Neural progenitor cell (in vitro differentiated cells): ENCODE data around the gene HDAC8.

ENCODE experiments used
- CTCF ChIP-seq: fragments of 200-600 bp; sonication (generic); IDR thresholded peaks from 2 replicates; pipeline ENCODE4 v1.5.1; 2017; ENCODE audit warnings: antibody characterized with exemption, mild to moderate bottlenecking
- EZH2phosphoT487 ChIP-seq: fragments of 200-600 bp; sonication (generic); IDR thresholded peaks from 2 replicates; pipeline ENCODE4 v1.6.1; 2017; ENCODE audit warnings: antibody characterized with exemption

DNA sequence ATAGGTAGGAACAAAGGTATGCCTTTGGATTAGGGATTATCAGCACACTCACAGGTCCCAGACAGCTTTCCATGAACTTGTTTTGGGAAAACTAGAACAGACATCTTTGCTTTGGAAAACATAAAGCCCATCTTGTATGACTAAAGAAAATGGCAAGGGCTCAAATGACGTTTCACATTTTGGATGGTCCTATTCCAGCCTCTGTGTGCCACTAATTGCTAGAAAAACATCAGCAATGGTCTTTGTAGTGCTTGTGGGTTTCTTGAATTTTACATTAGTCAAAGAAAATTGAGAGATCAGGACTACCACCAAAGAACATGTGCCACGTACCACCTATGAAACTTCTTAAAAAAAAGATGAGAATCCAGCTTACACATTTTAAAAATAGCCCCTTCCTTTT lies 111.4 kb downstream of the HDAC8 start:
- no peak for TF ChIP-seq CTCF
- TF ChIP-seq EZH2phosphoT487: no peak
